Stimulated activated CD4-positive, alpha-beta T cell treated with anti-CD3 and anti-CD28 coated beads, Interleukin-2, amount 100 ng/mL, for 24 hours (primary cell): Measurements from ENCODE around the gene AGAP1.

Source experiments
- DNase-seq, 2 donors: peaks; one replicate each; pipeline ENCODE4 v3.0.0-alpha.2; 2020

Gene AGAP1

GRCh38 chr2:235697041-235697440, 203.2 kb downstream of the AGAP1 start:
- DNase-seq: no peak

GRCh38 chr2:235698028-235698427, 204.2 kb downstream of the AGAP1 start:
- no peak for DNase-seq

GRCh38 chr2:235698491-235698890, 204.6 kb downstream of the AGAP1 start:
- no peak for DNase-seq

GRCh38 chr2:235699576-235699975, 205.7 kb downstream of the AGAP1 start:
- DNase-seq: no peak

- no peak for DNase-seq
Measured at GRCh38 chr2:235701206-235701981, 207.6 kb downstream of the AGAP1 start.

- DNase-seq: no peak
Measured at GRCh38 chr2:235702186-235702585, 208.3 kb downstream of the AGAP1 start.

- DNase-seq: no peak
Measured at GRCh38 chr2:235703711-235704295, 210.0 kb downstream of the AGAP1 start.

- no peak for DNase-seq
Measured at GRCh38 chr2:235705296-235705695, 211.5 kb downstream of the AGAP1 start.

- DNase-seq: no peak
Measured at GRCh38 chr2:235706506-235706905, 212.7 kb downstream of the AGAP1 start.

- no peak for DNase-seq
Measured at GRCh38 chr2:235707411-235708096, 213.7 kb downstream of the AGAP1 start.

- DNase-seq: no peak
Measured at GRCh38 chr2:235709124-235709813, 215.4 kb downstream of the AGAP1 start.

- DNase-seq: no peak
Measured at GRCh38 chr2:235709969-235710879, 216.4 kb downstream of the AGAP1 start.

- no peak for DNase-seq
Measured at GRCh38 chr2:235710933-235711332, 217.1 kb downstream of the AGAP1 start.

- DNase-seq: no peak
Measured at GRCh38 chr2:235711527-235711926, 217.7 kb downstream of the AGAP1 start.

- DNase-seq: no peak
Measured at GRCh38 chr2:235712176-235712575, 218.3 kb downstream of the AGAP1 start.

GRCh38 chr2:235713189-235713588, 219.3 kb downstream of the AGAP1 start:
- no peak for DNase-seq

- DNase-seq: no peak
Measured at GRCh38 chr2:235715601-235716000, 221.8 kb downstream of the AGAP1 start.

GRCh38 chr2:235716875-235717496, 223.1 kb downstream of the AGAP1 start:
- DNase-seq: no peak

GRCh38 chr2:235719146-235719942, 225.5 kb downstream of the AGAP1 start:
- DNase-seq: no peak

- DNase-seq: no peak
Measured at GRCh38 chr2:235721625-235722024, 227.8 kb downstream of the AGAP1 start.

- DNase-seq: no peak
Measured at GRCh38 chr2:235722869-235723268, 229.0 kb downstream of the AGAP1 start.
